H9 (cell line): Measurements from ENCODE around the gene IL1RN. TPM values are rescaled to one million over a fixed set of nuclear protein-coding genes. Genes with fewer than 3 reads are reported as not detected.

Experiments
- DNase-seq: peaks from one replicate; pipeline ENCODE4 v3.0.0-alpha.2; 2017
- H2AFZ ChIP-seq: one replicate; pipeline ENCODE4 v1.6.1; 2013; ENCODE audit warnings: mild to moderate bottlenecking, low read length, control low read depth, moderate library complexity
- H2AK5ac ChIP-seq: 2 replicates; pipeline ENCODE4 v1.6.1; 2013; ENCODE audit warnings: low read length, control low read depth, mixed read lengths; ENCODE audit not compliant: insufficient read length
- H2BK120ac ChIP-seq: one replicate; pipeline ENCODE4 v1.6.1; 2013; ENCODE audit warnings: low read depth, mild to moderate bottlenecking, low read length, control low read depth, inconsistent platforms; ENCODE audit not compliant: poor library complexity, severe bottlenecking
- H2BK12ac ChIP-seq: 2 replicates; pipeline ENCODE4 v1.6.1; 2013; ENCODE audit warnings: low read length, control low read depth, mixed read lengths, low read depth; ENCODE audit not compliant: insufficient read length
- H2BK15ac ChIP-seq: 2 replicates; pipeline ENCODE4 v1.6.1; 2013; ENCODE audit warnings: low read depth, low read length, control low read depth
- H2BK20ac ChIP-seq: one replicate; pipeline ENCODE4 v1.6.1; 2013; ENCODE audit warnings: low read depth, mild to moderate bottlenecking, low read length, control low read depth, inconsistent platforms; ENCODE audit not compliant: poor library complexity, severe bottlenecking
- H2BK5ac ChIP-seq: 2 replicates; pipeline ENCODE4 v1.6.1; 2013; ENCODE audit warnings: low read length, control low read depth, mixed read lengths; ENCODE audit not compliant: insufficient read length
- H3K14ac ChIP-seq: 2 replicates; pipeline ENCODE4 v1.6.1; 2013; ENCODE audit warnings: low read length, control low read depth; ENCODE audit not compliant: insufficient read depth
- H3K18ac ChIP-seq: 2 replicates; pipeline ENCODE4 v1.6.1; 2013; ENCODE audit warnings: low read depth, mild to moderate bottlenecking, mixed read lengths, low read length, control low read depth; ENCODE audit not compliant: insufficient read length
- H3K23ac ChIP-seq: 2 replicates; pipeline ENCODE4 v1.6.1; 2013; ENCODE audit warnings: low read length, control low read depth, mixed read lengths, low read depth; ENCODE audit not compliant: insufficient read length
- H3K23me2 ChIP-seq: 2 replicates; pipeline ENCODE4 v1.6.1; 2013; ENCODE audit warnings: low read depth, mild to moderate bottlenecking, mixed read lengths, low read length, control low read depth; ENCODE audit not compliant: insufficient read length, poor library complexity, severe bottlenecking
- H3K27ac ChIP-seq: 2 replicates; pipeline ENCODE4 v1.5.1; 2013; ENCODE audit warnings: low read length, control low read depth, mixed read lengths, low read depth; ENCODE audit not compliant: insufficient read length
- H3K27me3 ChIP-seq: 2 replicates; pipeline ENCODE4 v1.6.1; 2013; ENCODE audit warnings: low read length, control low read depth, inconsistent platforms; ENCODE audit not compliant: insufficient read depth
- H3K4ac ChIP-seq: 2 replicates; pipeline ENCODE4 v1.6.1; 2013; ENCODE audit warnings: low read depth, mild to moderate bottlenecking, control low read depth, inconsistent platforms, low read length, moderate library complexity
- H3K4me1 ChIP-seq: 2 replicates; pipeline ENCODE4 v1.6.1; 2013; ENCODE audit warnings: low read length, control low read depth, inconsistent platforms; ENCODE audit not compliant: insufficient read depth
- H3K4me2 ChIP-seq: 2 replicates; pipeline ENCODE4 v1.6.1; 2013; ENCODE audit warnings: low read length, control low read depth, mixed read lengths; ENCODE audit not compliant: insufficient read length, insufficient read depth
- H3K56ac ChIP-seq: 2 replicates; pipeline ENCODE4 v1.6.1; 2013; ENCODE audit warnings: low read depth, mild to moderate bottlenecking, mixed read lengths, low read length, control low read depth; ENCODE audit not compliant: insufficient read length
- H3K79me1 ChIP-seq: 2 replicates; pipeline ENCODE4 v1.6.1; 2013; ENCODE audit warnings: low read depth, mild to moderate bottlenecking, moderate library complexity, low read length, control low read depth, inconsistent platforms; ENCODE audit not compliant: insufficient read depth, poor library complexity, severe bottlenecking
- H3K79me2 ChIP-seq: 2 replicates; pipeline ENCODE4 v1.6.1; 2013; ENCODE audit warnings: low read length, control low read depth, inconsistent platforms; ENCODE audit not compliant: insufficient read depth
- H3K9ac ChIP-seq: 2 replicates; pipeline ENCODE4 v1.6.1; 2013; ENCODE audit warnings: low read length, control low read depth, mixed read lengths; ENCODE audit not compliant: insufficient read length; ENCODE audit errors: extremely low read depth
- H3K9me3 ChIP-seq: one replicate; pipeline ENCODE4 v1.6.1; 2013; ENCODE audit warnings: low read depth, low read length, inconsistent platforms; ENCODE audit not compliant: control insufficient read depth
- H3T11ph ChIP-seq: one replicate; pipeline ENCODE4 v1.6.1; 2013; ENCODE audit warnings: mild to moderate bottlenecking, low read length, control low read depth, inconsistent platforms
- H4K20me1 ChIP-seq: one replicate; pipeline ENCODE4 v1.6.1; 2013; ENCODE audit not compliant: control insufficient read depth, insufficient read length, insufficient read depth
- H4K5ac ChIP-seq: 2 replicates; pipeline ENCODE4 v1.6.1; 2013; ENCODE audit warnings: low read depth, mild to moderate bottlenecking, mixed read lengths, low read length, control low read depth; ENCODE audit not compliant: insufficient read length
- H4K8ac ChIP-seq: replicated peaks from 2 replicates; pipeline ENCODE4 v1.6.1; 2013; ENCODE audit warnings: low read length, control low read depth, mixed read lengths, low read depth; ENCODE audit not compliant: insufficient read length
- H4K91ac ChIP-seq: 2 replicates; pipeline ENCODE4 v1.6.1; 2013; ENCODE audit warnings: low read depth, mild to moderate bottlenecking, moderate library complexity, mixed read lengths, low read length, control low read depth; ENCODE audit not compliant: insufficient read length
- H3K27ac Mint-ChIP-seq, 3 experiments: 2 replicates in 2 of 3; 3 replicates in 1 of 3; pipeline ENCODE4 v1.8.0; 2020 to 2021; ENCODE audit warnings: mixed read lengths in 3 of 3, mild to moderate bottlenecking in 1 of 3, moderate library complexity in 1 of 3
- H3K27me3 Mint-ChIP-seq: 2 replicates; pipeline ENCODE4 v1.8.0; 2021; ENCODE audit warnings: low read depth, mild to moderate bottlenecking, moderate library complexity, mixed read lengths
- H3K36me3 Mint-ChIP-seq, 3 experiments: 2 replicates in 2 of 3; 3 replicates in 1 of 3; pipeline ENCODE4 v1.8.0; 2020 to 2021; ENCODE audit warnings: low read depth in 3 of 3, mixed read lengths in 3 of 3; ENCODE audit not compliant: insufficient read depth in 1 of 3
- H3K4me1 Mint-ChIP-seq, 2 experiments: 2 replicates each; pipeline ENCODE4 v1.8.0; 2020; ENCODE audit warnings: mixed read lengths in 2 of 2
- H3K4me3 Mint-ChIP-seq, 2 experiments: 2 replicates in 1 of 2; 3 replicates in 1 of 2; pipeline ENCODE4 v1.8.0; 2020 to 2021; ENCODE audit warnings: mild to moderate bottlenecking in 2 of 2, mixed read lengths in 2 of 2, moderate library complexity in 1 of 2
- H3K9me3 Mint-ChIP-seq, 2 experiments: 2 replicates in 1 of 2; 3 replicates in 1 of 2; pipeline ENCODE4 v1.8.0; 2020; ENCODE audit warnings: mild to moderate bottlenecking in 2 of 2, mixed read lengths in 2 of 2, moderate library complexity in 1 of 2
- CTCF ChIP-seq: fragments of 200-600 bp; sonication (generic); conservative IDR thresholded peaks from 3 replicates; pipeline ENCODE4 v1.8.0; 2021; ENCODE audit warnings: antibody characterized with exemption, mild to moderate bottlenecking
- WGBS: extraction: QIAGEN DNeasy Blood & Tissue Kit; methylation state at CpG from one replicate; pipeline ENCODE4 v1.1.7; 2013; ENCODE audit warnings: missing lambda C conversion rate, low lambda C conversion rate, mixed read lengths; ENCODE audit not compliant: insufficient read length; ENCODE audit errors: extremely low coverage; 5-methylcytosine and 5-hydroxymethylcytosine counted together
- total RNA-seq: library from RNA; stranded (reverse); gene quantifications from 2 replicates; pipeline ENCODE4 v1.2.1, GENCODE V29; 2021

Gene IL1RN
- total RNA-seq, 1 experiment from 2014 or later: not detected

GRCh38 chr2:113117541-113118262, 9.7 kb upstream of the IL1RN start:
- Histone ChIP-seq H3K4ac (no peak overlapping the region), H3K14ac (no peak overlapping the region; the same call in 1 of the 2 replicates), H4K8ac (no peak overlapping the region), H2AK5ac (no peak overlapping the region), H3K27ac (no peak overlapping the region), H3T11ph (no peak overlapping the region), H4K20me1 (no peaks in the 10 kb centered on the region), H3K18ac (no peak overlapping the region), H2BK20ac (no peak overlapping the region), H4K91ac (no peak overlapping the region), H3K9ac (no peak overlapping the region), H3K23ac (no peak overlapping the region), H2BK12ac (no peak overlapping the region), H2AFZ (no peak overlapping the region), H2BK120ac (no peak overlapping the region), H3K56ac (no peak overlapping the region), H3K79me1 (no peaks in the 10 kb centered on the region), H3K4me2 (no peak overlapping the region), H4K5ac (no peak overlapping the region), H2BK15ac (no peak overlapping the region), H3K27me3 (no peaks in the 10 kb centered on the region), H3K23me2 (no peaks in the 10 kb centered on the region), H3K9me3 (no peaks in the 10 kb centered on the region), H3K4me1 (peaks cover 2% of the 10 kb centered on the region; the same call in 1 of the 2 replicates), H2BK5ac (no peak overlapping the region), H3K79me2 (no peaks in the 10 kb centered on the region)
- Mint-ChIP-seq H3K27me3 (peaks cover 22% of the 10 kb centered on the region), H3K36me3 (no peaks in the 10 kb centered on the region), H3K4me1 (no peaks in the 10 kb centered on the region), H3K4me3 (no peak overlapping the region), H3K9me3 (no peaks in the 10 kb centered on the region), H3K27ac (no peak overlapping the region)
- no CpG with 5 or more reads among the region's 9 CpGs for WGBS
- DNase-seq: no peak
- no peak for TF ChIP-seq CTCF
